GM23338 (cell line): Measurements from ENCODE around the gene ADAT1. TPM values are rescaled to one million over a fixed set of nuclear protein-coding genes. Genes with fewer than 3 reads are reported as not detected.

ENCODE experiments used
- ATAC-seq: fragments of 200-7000 bp; cut with Tn5 transposase; 3 replicates; pipeline ENCODE4 v1.9.1; 2020
- DNase-seq: peaks from one replicate; pipeline ENCODE4 v3.0.0-alpha.2; 2015; ENCODE audit warnings: low spot score
- H2AFZ ChIP-seq: fragments of 200-600 bp; sonication (generic); 2 replicates; pipeline ENCODE4 v1.8.0; 2016; ENCODE audit warnings: antibody characterized with exemption, mild to moderate bottlenecking, moderate library complexity
- H3F3A ChIP-seq: fragments of 200-600 bp; sonication (generic); replicated peaks from 2 replicates; pipeline ENCODE4 v1.8.0; 2017; ENCODE audit warnings: antibody characterized with exemption, mixed run types, low read depth
- H3K27ac ChIP-seq: fragments of 200-600 bp; sonication (generic); 2 replicates; pipeline ENCODE4 v1.6.1; 2016; ENCODE audit warnings: low read depth
- H3K27me3 ChIP-seq: fragments of 200-600 bp; sonication (generic); 2 replicates; pipeline ENCODE4 v1.8.0; 2016; ENCODE audit warnings: mild to moderate bottlenecking, mixed run types, moderate library complexity; ENCODE audit not compliant: insufficient read depth
- H3K36me3 ChIP-seq: fragments of 200-600 bp; sonication (generic); 2 replicates; pipeline ENCODE4 v1.8.0; 2016; ENCODE audit warnings: mild to moderate bottlenecking; ENCODE audit not compliant: insufficient read depth
- H3K4me1 ChIP-seq: fragments of 200-600 bp; sonication (generic); 2 replicates; pipeline ENCODE4 v1.8.0; 2016; ENCODE audit warnings: mild to moderate bottlenecking, moderate library complexity; ENCODE audit not compliant: insufficient read depth
- H3K4me2 ChIP-seq: fragments of 200-600 bp; sonication (generic); 2 replicates; pipeline ENCODE4 v1.7.1; 2017; ENCODE audit warnings: mixed run types
- H3K4me3 ChIP-seq: fragments of 200-600 bp; sonication (generic); 2 replicates; pipeline ENCODE4 v1.6.1; 2016; ENCODE audit warnings: mixed run types
- H3K79me2 ChIP-seq: fragments of 200-600 bp; sonication (generic); replicated peaks from 2 replicates; pipeline ENCODE4 v1.8.0; 2017; ENCODE audit warnings: mild to moderate bottlenecking; ENCODE audit not compliant: insufficient read depth
- H3K9me2 ChIP-seq: fragments of 200-600 bp; sonication (generic); 2 replicates; pipeline ENCODE4 v1.8.0; 2017; ENCODE audit not compliant: insufficient read depth
- H4K20me1 ChIP-seq: fragments of 200-600 bp; sonication (generic); replicated peaks from 2 replicates; pipeline ENCODE4 v1.8.0; 2017; ENCODE audit warnings: mild to moderate bottlenecking; ENCODE audit not compliant: insufficient read depth
- H3K27ac Mint-ChIP-seq: 2 replicates; pipeline ENCODE4 v1.8.0; 2020; ENCODE audit warnings: inconsistent platforms, mild to moderate bottlenecking, moderate library complexity, mixed read lengths
- H3K27me3 Mint-ChIP-seq: 3 replicates; pipeline ENCODE4 v1.8.0; 2022; ENCODE audit warnings: low read depth, mild to moderate bottlenecking, moderate library complexity, mixed read lengths, inconsistent platforms; ENCODE audit not compliant: insufficient read depth, poor library complexity
- H3K36me3 Mint-ChIP-seq: 3 replicates; pipeline ENCODE4 v1.8.0; 2021; ENCODE audit warnings: low read depth, mild to moderate bottlenecking, inconsistent platforms, moderate library complexity, mixed read lengths
- H3K4me1 Mint-ChIP-seq: 3 replicates; pipeline ENCODE4 v1.8.0; 2020; ENCODE audit warnings: mild to moderate bottlenecking, inconsistent platforms, mixed read lengths
- H3K4me3 Mint-ChIP-seq: 3 replicates; pipeline ENCODE4 v1.8.0; 2021; ENCODE audit warnings: moderate library complexity, mild to moderate bottlenecking, inconsistent platforms, mixed read lengths
- H3K9me3 Mint-ChIP-seq: 3 replicates; pipeline ENCODE4 v1.8.0; 2020; ENCODE audit warnings: moderate library complexity, mild to moderate bottlenecking, inconsistent platforms, mixed read lengths
- CREB1 ChIP-seq: fragments of 250-450 bp; sonication (Bioruptor Pico); IDR thresholded peaks from 2 replicates; pipeline ENCODE4 v1.5.0; 2020; ENCODE audit warnings: low read depth, mild to moderate bottlenecking, moderate library complexity
- ETS1 ChIP-seq: IDR thresholded peaks from 2 replicates; pipeline ENCODE4 v1.6.1; 2016; ENCODE audit warnings: antibody characterized with exemption
- EZH2 ChIP-seq: fragments of 200-600 bp; sonication (generic); IDR thresholded peaks from one replicate; pipeline ENCODE4 v1.8.0; 2017; ENCODE audit warnings: antibody characterized with exemption, mild to moderate bottlenecking, low read depth; ENCODE audit not compliant: unreplicated experiment
- EZH2phosphoT487 ChIP-seq: fragments of 200-600 bp; sonication (generic); IDR thresholded peaks from one replicate; pipeline ENCODE4 v1.8.1; 2018; ENCODE audit warnings: antibody characterized with exemption; ENCODE audit not compliant: unreplicated experiment
- POLR2AphosphoS5 ChIP-seq: IDR thresholded peaks from 2 replicates; pipeline ENCODE4 v1.6.1; 2016; ENCODE audit warnings: antibody characterized with exemption, low read depth
- ZNF114 ChIP-seq: fragments of 250-450 bp; sonication (Bioruptor Pico); IDR thresholded peaks from 2 replicates; pipeline ENCODE4 v1.5.0; 2020; ENCODE audit warnings: mild to moderate bottlenecking, moderate library complexity
- ZNF331 ChIP-seq: fragments of 250-450 bp; sonication (Bioruptor Pico); IDR thresholded peaks from 2 replicates; pipeline ENCODE4 v1.5.0; 2020; ENCODE audit warnings: low read depth, mild to moderate bottlenecking, moderate library complexity
- polyA plus RNA-seq: library from polyadenylated mRNA; unstranded; fragments of >200 nt; fragmentation: Nextera tagmentation; extraction: Ambion mirVana; gene quantifications from 2 replicates; pipeline ENCODE4 v1.2.1, GENCODE V29; 2016
- total RNA-seq: library from RNA; depleted of rRNA; stranded (reverse); fragments of >200 nt; shearing (Covaris generic); gene quantifications from 2 replicates; pipeline ENCODE4 v1.2.3, GENCODE V29; 2014

The ADAT1 gene
- total and polyA plus RNA-seq, 2 experiments from 2014 or later: 17.4 to 53.6 TPM

- peaks cover 24% of the 10 kb centered on the region for H3K4me1 ChIP-seq
- peak within 1 kb of the TSS; percentile 99 for H3K4me3 ChIP-seq
- peaks cover 17% of the 10 kb centered on the region for H4K20me1 ChIP-seq
- Mint-ChIP-seq H3K4me1 (peaks cover 27% of the 10 kb centered on the region), H3K27me3 (peaks cover 10% of the 10 kb centered on the region), H3K4me3 (peak within 1 kb of the TSS; percentile 93), H3K36me3 (peaks cover 20% of the 10 kb centered on the region), H3K27ac (peak within 1 kb of the TSS; percentile 83), H3K9me3 (no peaks in the 10 kb centered on the region)
- peak within 1 kb of the TSS; percentile 100 for H2AFZ ChIP-seq
- DNase-seq (peak; percentile 97), ATAC-seq (peak; percentile 82)
- peaks cover 21% of the 10 kb centered on the region for H3K79me2 ChIP-seq
- H3K27me3 ChIP-seq: no peaks in the 10 kb centered on the region
- H3K36me3 ChIP-seq: peaks cover 24% of the 10 kb centered on the region; the same call in 1 of the 2 replicates
- peak within 1 kb of the TSS; percentile 99 for H3K4me2 ChIP-seq
- no peak for TF ChIP-seq EZH2
- peak; percentile 67 for TF ChIP-seq CREB1 (CRISPR knock-in tag)
- TF ChIP-seq POLR2AphosphoS5: peak; percentile 94
- no peak for TF ChIP-seq ZNF331 (CRISPR knock-in tag)
- TF ChIP-seq ZNF114 (CRISPR knock-in tag): no peak
- peaks cover 3% of the 10 kb centered on the region; the same call in 1 of the 2 replicates for H3F3A ChIP-seq
- no peaks in the 10 kb centered on the region for H3K9me2 ChIP-seq
- no peak within 1 kb of the TSS for H3K27ac ChIP-seq
These were observed 56.9 kb downstream of the ADAT1 start, which contains the start of gene GABARAPL2 for GRCh38 chr16:75566040-75566757. Gene GABARAPL2, plus strand, starts transcription at chr16:75566379. Its CDS starts 108 bp downstream, at chr16:75566487.

- Mint-ChIP-seq H3K27ac (peak overlapping the region; percentile 83; the same call in 1 of the 2 replicates), H3K27me3 (peaks cover 10% of the 10 kb centered on the region), H3K9me3 (no peaks in the 10 kb centered on the region), H3K4me1 (peaks cover 27% of the 10 kb centered on the region), H3K4me3 (peak overlapping the region; percentile 93), H3K36me3 (peaks cover 18% of the 10 kb centered on the region)
- Histone ChIP-seq H3K36me3 (peaks cover 18% of the 10 kb centered on the region; the same call in 1 of the 2 replicates), H2AFZ (peak overlapping the region; percentile 100), H3K79me2 (peaks cover 21% of the 10 kb centered on the region), H3K4me3 (peak overlapping the region; percentile 99), H3K27me3 (no peaks in the 10 kb centered on the region), H4K20me1 (peaks cover 17% of the 10 kb centered on the region), H3K27ac (no peak overlapping the region), H3K4me1 (peaks cover 24% of the 10 kb centered on the region), H3K4me2 (peak overlapping the region; percentile 99), H3K9me2 (no peaks in the 10 kb centered on the region), H3F3A (peaks cover 3% of the 10 kb centered on the region; the same call in 1 of the 2 replicates)
- TF ChIP-seq EZH2phosphoT487 (no peak), ETS1 (0 out of 2 replicates have a peak, but pooled peaks have one; percentile 15)
- DNase-seq (no peak), ATAC-seq (peak; percentile 10)
These were observed 57.4 kb downstream of the ADAT1 start for GRCh38 chr16:75565640-75566039.
